Skin epidermis (tissue), 12 donors: ENCODE results near the gene SOX5.
A peak's percentile ranks its signal among the peaks of the same experiment; 100 is the strongest.

Experiments used
- H3K27ac ChIP-seq, 21 experiments: fragments of 200-600 bp; sonication (generic) in 11 of 21; one replicate each; pipeline ENCODE4 v1.5.0; 2020; ENCODE audit warnings: mild to moderate bottlenecking in 3 of 21, inconsistent platforms in 2 of 21, moderate library complexity in 2 of 21
- H3K4me3 ChIP-seq, 7 experiments: fragments of 200-600 bp; sonication (generic) in 2 of 7; one replicate each; pipeline ENCODE4 v1.5.0; 2020; ENCODE audit warnings: inconsistent platforms in 2 of 7, mild to moderate bottlenecking in 2 of 7, moderate library complexity in 1 of 7

Gene SOX5

GRCh38 chr12:23949348-23950209, at the start of gene SOX5:
Gene SOX5 (minus strand): TSS chr12:23949670. CDS start chr12:23949601, 69 bp downstream.
- peak within 1 kb of the TSS in 1 of 21 experiments; percentile 37 for H3K27ac ChIP-seq
- H3K4me3 ChIP-seq, result peak within 1 kb of the TSS in 2 of 7 experiments; percentile 2 to 19

GRCh38 chr12:23987046-23987445, 37.6 kb upstream of the SOX5 start:
- Histone ChIP-seq H3K27ac (no peak overlapping the region), H3K4me3 (no peak overlapping the region)

- H3K4me3 ChIP-seq, result no peak overlapping the region
- no peak overlapping the region for H3K27ac ChIP-seq
These were observed 31.4 kb upstream of the SOX5 start for GRCh38 chr12:23980826-23981225.

GRCh38 chr12:23964812-23965211, 15.3 kb upstream of the SOX5 start:
- Histone ChIP-seq H3K4me3 (no peak overlapping the region), H3K27ac (no peak overlapping the region)

- no peak overlapping the region for H3K27ac ChIP-seq
- no peak overlapping the region for H3K4me3 ChIP-seq
These were observed 10.4 kb upstream of the SOX5 start for GRCh38 chr12:23959826-23960225.

GRCh38 chr12:23954332-23954731, 4.9 kb upstream of the SOX5 start:
- H3K27ac ChIP-seq, result no peak overlapping the region
- no peak overlapping the region for H3K4me3 ChIP-seq

GRCh38 chr12:23952071-23952470, 2.6 kb upstream of the SOX5 start:
- no peak overlapping the region for H3K4me3 ChIP-seq
- H3K27ac ChIP-seq, result no peak overlapping the region

GRCh38 chr12:23950775-23951451, 1.4 kb upstream of the SOX5 start:
- H3K4me3 ChIP-seq, result peak overlapping the region in 1 of 7 experiments; percentile 19
- no peak overlapping the region for H3K27ac ChIP-seq

- peak overlapping the region in 2 of 7 experiments; percentile 2 to 19 for H3K4me3 ChIP-seq
- peak overlapping the region in 1 of 21 experiments; percentile 37 for H3K27ac ChIP-seq
These were observed 822 bp upstream of the SOX5 start for GRCh38 chr12:23950210-23950774.

GRCh38 chr12:23948291-23948690, 1.2 kb downstream of the SOX5 start:
- H3K4me3 ChIP-seq, result no peak overlapping the region
- no peak overlapping the region for H3K27ac ChIP-seq

GRCh38 chr12:23947395-23947794, 2.1 kb downstream of the SOX5 start:
- no peak overlapping the region for H3K4me3 ChIP-seq
- H3K27ac ChIP-seq, result no peak overlapping the region

- no peak overlapping the region for H3K4me3 ChIP-seq
- no peak overlapping the region for H3K27ac ChIP-seq
These were observed 4.2 kb downstream of the SOX5 start for GRCh38 chr12:23945249-23945648.

- no peak overlapping the region for H3K27ac ChIP-seq
- H3K4me3 ChIP-seq, result no peak overlapping the region
These were observed 5.4 kb downstream of the SOX5 start for GRCh38 chr12:23944067-23944466.

- Histone ChIP-seq H3K27ac (no peak overlapping the region), H3K4me3 (no peak overlapping the region)
These were observed 6.6 kb downstream of the SOX5 start for GRCh38 chr12:23942841-23943240.

GRCh38 chr12:23941780-23942179, 7.7 kb downstream of the SOX5 start:
- Histone ChIP-seq H3K27ac (no peak overlapping the region), H3K4me3 (no peak overlapping the region)

GRCh38 chr12:23938422-23938821, 11.0 kb downstream of the SOX5 start:
- no peak overlapping the region for H3K27ac ChIP-seq
- H3K4me3 ChIP-seq, result no peak overlapping the region

GRCh38 chr12:23931176-23931575, 18.3 kb downstream of the SOX5 start:
- H3K27ac ChIP-seq, result no peak overlapping the region
- no peak overlapping the region for H3K4me3 ChIP-seq

- Histone ChIP-seq H3K27ac (no peak overlapping the region), H3K4me3 (no peak overlapping the region)
These were observed 18.9 kb downstream of the SOX5 start for GRCh38 chr12:23930599-23930998.

GRCh38 chr12:23929906-23930305, 19.6 kb downstream of the SOX5 start:
- Histone ChIP-seq H3K27ac (no peak overlapping the region), H3K4me3 (no peak overlapping the region)

GRCh38 chr12:23927907-23928306, 21.6 kb downstream of the SOX5 start:
- Histone ChIP-seq H3K27ac (no peak overlapping the region), H3K4me3 (no peak overlapping the region)
